K562 (cell line): ENCODE results near the gene RNF4. TPM values are rescaled to one million over a fixed set of nuclear protein-coding genes. Genes with fewer than 3 reads are reported as not detected.
A peak's percentile ranks its signal among the peaks of the same experiment; 100 is the strongest.

Source experiments
- FOXK2 ChIP-seq, 2 experiments: fragments of 450-650 bp; IDR thresholded peaks in 1 of 2; conservative IDR thresholded peaks in 1 of 2; 2 replicates each; pipeline ENCODE4 v1.6.1; 2016; ENCODE audit warnings: low read depth in 2 of 2, mild to moderate bottlenecking in 1 of 2
- MTA2 ChIP-seq: fragments of 450-650 bp; IDR thresholded peaks from 2 replicates; pipeline ENCODE4 v1.6.1; 2016; ENCODE audit warnings: low read depth
- PURB ChIP-seq: sonication (generic); formaldehyde crosslinking; IDR thresholded peaks from 2 replicates; pipeline ENCODE4 v1.9.0; 2021; ENCODE audit warnings: low read depth, mild to moderate bottlenecking, missing genetic modification reagents
- STAG1 ChIP-seq: sonication (generic); formaldehyde crosslinking; IDR thresholded peaks from 2 replicates; pipeline ENCODE4 v1.5.0; 2020; ENCODE audit warnings: missing genetic modification reagents, borderline replicate concordance
- STAT5A ChIP-seq: IDR thresholded peaks from 2 replicates; pipeline ENCODE4 v1.6.1; 2012; ENCODE audit warnings: low read length, inconsistent platforms, borderline replicate concordance
- ZNF263 ChIP-seq: sonication (generic); formaldehyde crosslinking; IDR thresholded peaks from 2 replicates; pipeline ENCODE4 v1.8.0; 2022; ENCODE audit warnings: mild to moderate bottlenecking, missing genetic modification reagents, borderline replicate concordance
- polyA plus RNA-seq, 8 experiments: library from polyadenylated mRNA; depleted of rRNA in 4 of 8; stranded (reverse) in 5 of 8; unstranded in 3 of 8; fragments of >200 nt; fragmentation: Nextera tagmentation in 2 of 8; fragmentation: Illumina TruSeq in 1 of 8; extraction: Ambion mirVana in 2 of 8; extraction: Trizol in 1 of 8; gene quantifications; 2 replicates each; pipeline versions ENCODE4 v1.2.1 to v1.2.3, GENCODE V29; 2011 to 2014; ENCODE audit warnings: inconsistent platforms in 1 of 8, missing spikeins in 1 of 8
- total RNA-seq, 7 experiments: library from RNA; depleted of rRNA in 6 of 7; stranded (reverse); fragments of >200 nt in 6 of 7; fragmentation: Illumina TruSeq in 2 of 7; extraction: Trizol in 2 of 7; gene quantifications; 2 replicates each; pipeline versions ENCODE4 v1.2.1 to v1.2.3, GENCODE V29; 2011 to 2021; ENCODE audit warnings: low replicate concordance in 1 of 7
- TF ChIP-seq, protein P1 (sequence below): fragments of 200-600 bp; sonication (generic); IDR thresholded peaks from one replicate; pipeline ENCODE4 v1.6.1; 2012; ENCODE audit warnings: mild to moderate bottlenecking, low read depth, low read length, inconsistent platforms
- TF ChIP-seq, protein P2 (sequence below): sonication (generic); formaldehyde crosslinking; IDR thresholded peaks from 2 replicates; pipeline ENCODE4 v1.8.1; 2022; ENCODE audit warnings: missing genetic modification reagents
- TF ChIP-seq, protein P3 (sequence below): fragments of 450-650 bp; IDR thresholded peaks from 2 replicates; pipeline ENCODE4 v1.6.1; 2017; ENCODE audit warnings: antibody characterized with exemption, mild to moderate bottlenecking

The RNF4 gene
- total and polyA plus RNA-seq, 9 of the 15 experiments (the other 6 are each of a cell fraction or from before 2014, with no cell fraction given), result 19.2 to 59.3 (median 44.8) TPM

DNA sequence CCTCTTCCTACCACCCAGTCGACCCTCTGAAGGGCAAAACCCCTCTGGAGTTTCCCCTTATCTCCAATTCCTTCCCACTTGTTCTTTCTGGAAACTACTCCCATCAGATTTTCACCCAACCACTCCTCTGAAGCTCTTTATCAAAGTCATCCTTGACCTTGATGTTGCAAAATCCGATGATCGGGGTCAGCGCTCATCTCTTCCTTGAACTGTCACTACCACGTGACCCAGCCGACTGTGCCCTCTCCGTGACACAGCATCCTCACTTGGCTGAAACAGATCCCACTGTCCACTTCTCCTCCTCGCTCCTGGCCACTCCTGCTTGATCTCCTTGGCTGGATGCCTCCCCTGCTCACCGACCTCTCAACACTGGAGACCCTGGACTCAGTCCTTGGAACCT, 49.1 kb upstream of the RNF4 start (continued):
- TF ChIP-seq, protein P1, sequence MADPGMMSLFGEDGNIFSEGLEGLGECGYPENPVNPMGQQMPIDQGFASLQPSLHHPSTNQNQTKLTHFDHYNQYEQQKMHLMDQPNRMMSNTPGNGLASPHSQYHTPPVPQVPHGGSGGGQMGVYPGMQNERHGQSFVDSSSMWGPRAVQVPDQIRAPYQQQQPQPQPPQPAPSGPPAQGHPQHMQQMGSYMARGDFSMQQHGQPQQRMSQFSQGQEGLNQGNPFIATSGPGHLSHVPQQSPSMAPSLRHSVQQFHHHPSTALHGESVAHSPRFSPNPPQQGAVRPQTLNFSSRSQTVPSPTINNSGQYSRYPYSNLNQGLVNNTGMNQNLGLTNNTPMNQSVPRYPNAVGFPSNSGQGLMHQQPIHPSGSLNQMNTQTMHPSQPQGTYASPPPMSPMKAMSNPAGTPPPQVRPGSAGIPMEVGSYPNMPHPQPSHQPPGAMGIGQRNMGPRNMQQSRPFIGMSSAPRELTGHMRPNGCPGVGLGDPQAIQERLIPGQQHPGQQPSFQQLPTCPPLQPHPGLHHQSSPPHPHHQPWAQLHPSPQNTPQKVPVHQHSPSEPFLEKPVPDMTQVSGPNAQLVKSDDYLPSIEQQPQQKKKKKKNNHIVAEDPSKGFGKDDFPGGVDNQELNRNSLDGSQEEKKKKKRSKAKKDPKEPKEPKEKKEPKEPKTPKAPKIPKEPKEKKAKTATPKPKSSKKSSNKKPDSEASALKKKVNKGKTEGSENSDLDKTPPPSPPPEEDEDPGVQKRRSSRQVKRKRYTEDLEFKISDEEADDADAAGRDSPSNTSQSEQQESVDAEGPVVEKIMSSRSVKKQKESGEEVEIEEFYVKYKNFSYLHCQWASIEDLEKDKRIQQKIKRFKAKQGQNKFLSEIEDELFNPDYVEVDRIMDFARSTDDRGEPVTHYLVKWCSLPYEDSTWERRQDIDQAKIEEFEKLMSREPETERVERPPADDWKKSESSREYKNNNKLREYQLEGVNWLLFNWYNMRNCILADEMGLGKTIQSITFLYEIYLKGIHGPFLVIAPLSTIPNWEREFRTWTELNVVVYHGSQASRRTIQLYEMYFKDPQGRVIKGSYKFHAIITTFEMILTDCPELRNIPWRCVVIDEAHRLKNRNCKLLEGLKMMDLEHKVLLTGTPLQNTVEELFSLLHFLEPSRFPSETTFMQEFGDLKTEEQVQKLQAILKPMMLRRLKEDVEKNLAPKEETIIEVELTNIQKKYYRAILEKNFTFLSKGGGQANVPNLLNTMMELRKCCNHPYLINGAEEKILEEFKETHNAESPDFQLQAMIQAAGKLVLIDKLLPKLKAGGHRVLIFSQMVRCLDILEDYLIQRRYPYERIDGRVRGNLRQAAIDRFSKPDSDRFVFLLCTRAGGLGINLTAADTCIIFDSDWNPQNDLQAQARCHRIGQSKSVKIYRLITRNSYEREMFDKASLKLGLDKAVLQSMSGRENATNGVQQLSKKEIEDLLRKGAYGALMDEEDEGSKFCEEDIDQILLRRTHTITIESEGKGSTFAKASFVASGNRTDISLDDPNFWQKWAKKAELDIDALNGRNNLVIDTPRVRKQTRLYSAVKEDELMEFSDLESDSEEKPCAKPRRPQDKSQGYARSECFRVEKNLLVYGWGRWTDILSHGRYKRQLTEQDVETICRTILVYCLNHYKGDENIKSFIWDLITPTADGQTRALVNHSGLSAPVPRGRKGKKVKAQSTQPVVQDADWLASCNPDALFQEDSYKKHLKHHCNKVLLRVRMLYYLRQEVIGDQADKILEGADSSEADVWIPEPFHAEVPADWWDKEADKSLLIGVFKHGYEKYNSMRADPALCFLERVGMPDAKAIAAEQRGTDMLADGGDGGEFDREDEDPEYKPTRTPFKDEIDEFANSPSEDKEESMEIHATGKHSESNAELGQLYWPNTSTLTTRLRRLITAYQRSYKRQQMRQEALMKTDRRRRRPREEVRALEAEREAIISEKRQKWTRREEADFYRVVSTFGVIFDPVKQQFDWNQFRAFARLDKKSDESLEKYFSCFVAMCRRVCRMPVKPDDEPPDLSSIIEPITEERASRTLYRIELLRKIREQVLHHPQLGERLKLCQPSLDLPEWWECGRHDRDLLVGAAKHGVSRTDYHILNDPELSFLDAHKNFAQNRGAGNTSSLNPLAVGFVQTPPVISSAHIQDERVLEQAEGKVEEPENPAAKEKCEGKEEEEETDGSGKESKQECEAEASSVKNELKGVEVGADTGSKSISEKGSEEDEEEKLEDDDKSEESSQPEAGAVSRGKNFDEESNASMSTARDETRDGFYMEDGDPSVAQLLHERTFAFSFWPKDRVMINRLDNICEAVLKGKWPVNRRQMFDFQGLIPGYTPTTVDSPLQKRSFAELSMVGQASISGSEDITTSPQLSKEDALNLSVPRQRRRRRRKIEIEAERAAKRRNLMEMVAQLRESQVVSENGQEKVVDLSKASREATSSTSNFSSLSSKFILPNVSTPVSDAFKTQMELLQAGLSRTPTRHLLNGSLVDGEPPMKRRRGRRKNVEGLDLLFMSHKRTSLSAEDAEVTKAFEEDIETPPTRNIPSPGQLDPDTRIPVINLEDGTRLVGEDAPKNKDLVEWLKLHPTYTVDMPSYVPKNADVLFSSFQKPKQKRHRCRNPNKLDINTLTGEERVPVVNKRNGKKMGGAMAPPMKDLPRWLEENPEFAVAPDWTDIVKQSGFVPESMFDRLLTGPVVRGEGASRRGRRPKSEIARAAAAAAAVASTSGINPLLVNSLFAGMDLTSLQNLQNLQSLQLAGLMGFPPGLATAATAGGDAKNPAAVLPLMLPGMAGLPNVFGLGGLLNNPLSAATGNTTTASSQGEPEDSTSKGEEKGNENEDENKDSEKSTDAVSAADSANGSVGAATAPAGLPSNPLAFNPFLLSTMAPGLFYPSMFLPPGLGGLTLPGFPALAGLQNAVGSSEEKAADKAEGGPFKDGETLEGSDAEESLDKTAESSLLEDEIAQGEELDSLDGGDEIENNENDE, result no peak
- TF ChIP-seq, protein P2, sequence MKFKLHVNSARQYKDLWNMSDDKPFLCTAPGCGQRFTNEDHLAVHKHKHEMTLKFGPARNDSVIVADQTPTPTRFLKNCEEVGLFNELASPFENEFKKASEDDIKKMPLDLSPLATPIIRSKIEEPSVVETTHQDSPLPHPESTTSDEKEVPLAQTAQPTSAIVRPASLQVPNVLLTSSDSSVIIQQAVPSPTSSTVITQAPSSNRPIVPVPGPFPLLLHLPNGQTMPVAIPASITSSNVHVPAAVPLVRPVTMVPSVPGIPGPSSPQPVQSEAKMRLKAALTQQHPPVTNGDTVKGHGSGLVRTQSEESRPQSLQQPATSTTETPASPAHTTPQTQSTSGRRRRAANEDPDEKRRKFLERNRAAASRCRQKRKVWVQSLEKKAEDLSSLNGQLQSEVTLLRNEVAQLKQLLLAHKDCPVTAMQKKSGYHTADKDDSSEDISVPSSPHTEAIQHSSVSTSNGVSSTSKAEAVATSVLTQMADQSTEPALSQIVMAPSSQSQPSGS (CRISPR knock-in tag), result no peak
- TF ChIP-seq STAT5A (no peak), PURB (no peak), FOXK2 (conservative IDR thresholded peaks at IDR 0.05 in 1 of 2, IDR thresholded peaks at IDR 0.05 in 1 of 2; ENCODE audit: low read depth in 2 of 2) (peak in 1 of 2 experiments; percentile 51; a peak in 2 of 4 replicates), MTA2 (no peak), ZNF263 (no peak), STAG1 (CRISPR knock-in tag) (no peak)
- TF ChIP-seq, protein P3, sequence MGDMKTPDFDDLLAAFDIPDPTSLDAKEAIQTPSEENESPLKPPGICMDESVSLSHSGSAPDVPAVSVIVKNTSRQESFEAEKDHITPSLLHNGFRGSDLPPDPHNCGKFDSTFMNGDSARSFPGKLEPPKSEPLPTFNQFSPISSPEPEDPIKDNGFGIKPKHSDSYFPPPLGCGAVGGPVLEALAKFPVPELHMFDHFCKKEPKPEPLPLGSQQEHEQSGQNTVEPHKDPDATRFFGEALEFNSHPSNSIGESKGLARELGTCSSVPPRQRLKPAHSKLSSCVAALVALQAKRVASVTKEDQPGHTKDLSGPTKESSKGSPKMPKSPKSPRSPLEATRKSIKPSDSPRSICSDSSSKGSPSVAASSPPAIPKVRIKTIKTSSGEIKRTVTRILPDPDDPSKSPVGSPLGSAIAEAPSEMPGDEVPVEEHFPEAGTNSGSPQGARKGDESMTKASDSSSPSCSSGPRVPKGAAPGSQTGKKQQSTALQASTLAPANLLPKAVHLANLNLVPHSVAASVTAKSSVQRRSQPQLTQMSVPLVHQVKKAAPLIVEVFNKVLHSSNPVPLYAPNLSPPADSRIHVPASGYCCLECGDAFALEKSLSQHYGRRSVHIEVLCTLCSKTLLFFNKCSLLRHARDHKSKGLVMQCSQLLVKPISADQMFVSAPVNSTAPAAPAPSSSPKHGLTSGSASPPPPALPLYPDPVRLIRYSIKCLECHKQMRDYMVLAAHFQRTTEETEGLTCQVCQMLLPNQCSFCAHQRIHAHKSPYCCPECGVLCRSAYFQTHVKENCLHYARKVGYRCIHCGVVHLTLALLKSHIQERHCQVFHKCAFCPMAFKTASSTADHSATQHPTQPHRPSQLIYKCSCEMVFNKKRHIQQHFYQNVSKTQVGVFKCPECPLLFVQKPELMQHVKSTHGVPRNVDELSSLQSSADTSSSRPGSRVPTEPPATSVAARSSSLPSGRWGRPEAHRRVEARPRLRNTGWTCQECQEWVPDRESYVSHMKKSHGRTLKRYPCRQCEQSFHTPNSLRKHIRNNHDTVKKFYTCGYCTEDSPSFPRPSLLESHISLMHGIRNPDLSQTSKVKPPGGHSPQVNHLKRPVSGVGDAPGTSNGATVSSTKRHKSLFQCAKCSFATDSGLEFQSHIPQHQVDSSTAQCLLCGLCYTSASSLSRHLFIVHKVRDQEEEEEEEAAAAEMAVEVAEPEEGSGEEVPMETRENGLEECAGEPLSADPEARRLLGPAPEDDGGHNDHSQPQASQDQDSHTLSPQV, result no peak
